Stimulated activated CD8-positive, alpha-beta memory T cell treated with anti-CD3 and anti-CD28 coated beads, Interleukin-12 subunit alpha, Interleukin-12 subunit beta, amount 100 ng/mL, for 24 hours (primary cell): ENCODE data around the gene DNAJA3.
A peak's percentile ranks its signal among the peaks of the same experiment; 100 is the strongest.
"Not testable (repeated sequence)": the region's sequence is repeated elsewhere in the genome, so short reads cannot be mapped to it uniquely, and the experiment has no call there.

Experiments
- DNase-seq: peaks from one replicate; pipeline ENCODE4 v3.0.0-alpha.2; 2020; ENCODE audit errors: extremely low read depth

Gene DNAJA3

DNA sequence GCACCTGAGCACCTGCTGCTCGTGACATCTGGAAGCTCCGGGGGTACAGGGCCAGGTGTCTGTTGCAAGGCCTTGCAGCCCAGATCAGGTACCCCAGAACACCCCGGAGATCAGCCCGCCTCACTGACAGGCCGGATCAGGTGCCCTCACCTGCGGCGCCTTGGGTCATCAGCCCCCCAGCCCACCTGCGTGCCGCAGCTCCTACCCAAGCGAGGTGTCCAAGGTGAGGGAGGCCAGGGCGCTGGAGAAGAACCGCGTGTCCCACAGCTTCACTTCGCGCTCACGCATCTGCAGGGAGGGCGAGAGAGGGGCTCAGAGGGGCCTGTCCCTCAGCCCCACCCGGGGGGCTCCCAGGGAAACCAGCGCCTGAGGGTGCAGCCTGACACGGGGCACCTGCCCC is 37.9 kb upstream of the DNAJA3 start:
- no peak for DNase-seq

DNA sequence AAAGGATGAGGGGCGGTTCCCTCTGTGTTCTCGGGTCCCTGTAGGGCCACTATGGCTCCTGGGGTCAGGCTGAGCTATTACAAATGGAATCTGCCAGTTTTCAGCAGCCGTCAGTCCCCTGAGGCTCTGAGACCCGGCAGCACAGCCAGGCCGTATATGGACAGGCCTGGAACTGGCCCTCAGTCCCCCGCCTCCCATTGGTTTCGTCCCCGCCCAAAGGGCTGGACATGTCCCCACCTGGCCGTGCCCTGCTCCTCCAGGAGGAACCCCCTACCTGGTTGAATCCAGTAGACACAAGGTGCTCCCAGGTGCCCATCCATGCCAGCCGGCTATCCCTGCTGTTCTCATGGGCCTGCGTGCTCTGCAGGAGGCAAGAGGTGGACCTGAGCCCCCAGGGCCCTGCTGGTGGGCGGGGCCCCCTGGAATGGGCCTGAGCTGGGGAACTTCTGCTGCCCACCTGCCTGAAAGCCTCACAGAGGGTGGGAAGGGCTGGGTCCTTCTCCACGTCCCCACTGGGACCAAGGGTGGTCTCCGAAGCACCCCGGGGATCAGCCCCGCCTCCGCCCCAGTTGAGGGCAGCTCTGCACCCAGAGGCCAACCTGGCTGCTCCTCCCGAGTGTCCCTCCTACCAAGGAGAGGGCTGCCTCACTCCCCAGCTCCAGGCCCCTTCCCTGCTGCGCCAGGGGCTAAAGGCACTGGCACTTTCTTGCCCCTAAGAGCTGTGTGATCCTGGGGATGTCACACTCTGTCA is 37.2 kb upstream of the DNAJA3 start:
- DNase-seq = no peak

DNA sequence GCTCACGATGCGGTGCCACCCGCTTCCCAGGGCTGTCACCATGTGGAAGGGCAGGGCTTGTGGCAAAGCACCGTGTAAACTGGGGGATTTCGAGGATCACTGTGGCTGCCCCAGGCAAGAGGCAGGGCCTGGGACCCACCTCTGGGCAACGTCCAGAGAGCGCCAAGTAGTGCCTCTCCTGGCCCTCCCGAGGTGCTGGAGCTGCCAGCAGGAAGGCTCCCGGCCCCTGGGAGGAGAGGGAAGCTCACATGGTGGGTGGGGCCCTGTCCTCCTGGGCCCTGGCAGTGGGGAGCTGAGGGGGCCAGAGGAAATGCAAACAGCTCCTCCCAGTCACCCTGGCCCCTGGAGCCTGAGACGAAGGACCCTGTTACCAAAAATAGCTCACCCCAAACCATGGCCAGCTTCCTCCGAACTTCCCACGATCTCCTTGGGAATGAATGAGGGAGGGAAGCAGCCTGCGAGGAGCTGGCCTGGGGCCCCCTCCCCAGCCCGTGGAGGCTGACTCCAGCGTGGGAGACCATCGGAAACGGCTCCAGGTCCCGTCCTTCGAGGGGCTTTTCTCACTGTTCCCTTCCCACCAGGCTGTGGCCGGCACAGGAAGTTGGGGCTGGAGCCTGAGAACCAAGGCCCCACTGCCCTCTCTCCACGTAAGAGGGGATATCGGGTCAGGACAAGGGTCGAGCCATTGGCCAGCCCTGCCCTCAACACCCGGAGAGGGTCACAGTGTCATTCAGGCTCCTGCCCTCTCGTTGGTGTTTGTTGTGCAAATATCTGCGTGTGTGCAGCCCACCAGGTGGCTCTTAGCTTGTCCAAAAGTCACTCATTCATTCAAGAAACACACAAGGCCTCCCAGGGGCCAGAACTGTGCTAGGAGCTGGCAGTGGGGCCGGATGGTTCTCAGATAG is 36.4 kb upstream of the DNAJA3 start:
- DNase-seq = no peak

DNA sequence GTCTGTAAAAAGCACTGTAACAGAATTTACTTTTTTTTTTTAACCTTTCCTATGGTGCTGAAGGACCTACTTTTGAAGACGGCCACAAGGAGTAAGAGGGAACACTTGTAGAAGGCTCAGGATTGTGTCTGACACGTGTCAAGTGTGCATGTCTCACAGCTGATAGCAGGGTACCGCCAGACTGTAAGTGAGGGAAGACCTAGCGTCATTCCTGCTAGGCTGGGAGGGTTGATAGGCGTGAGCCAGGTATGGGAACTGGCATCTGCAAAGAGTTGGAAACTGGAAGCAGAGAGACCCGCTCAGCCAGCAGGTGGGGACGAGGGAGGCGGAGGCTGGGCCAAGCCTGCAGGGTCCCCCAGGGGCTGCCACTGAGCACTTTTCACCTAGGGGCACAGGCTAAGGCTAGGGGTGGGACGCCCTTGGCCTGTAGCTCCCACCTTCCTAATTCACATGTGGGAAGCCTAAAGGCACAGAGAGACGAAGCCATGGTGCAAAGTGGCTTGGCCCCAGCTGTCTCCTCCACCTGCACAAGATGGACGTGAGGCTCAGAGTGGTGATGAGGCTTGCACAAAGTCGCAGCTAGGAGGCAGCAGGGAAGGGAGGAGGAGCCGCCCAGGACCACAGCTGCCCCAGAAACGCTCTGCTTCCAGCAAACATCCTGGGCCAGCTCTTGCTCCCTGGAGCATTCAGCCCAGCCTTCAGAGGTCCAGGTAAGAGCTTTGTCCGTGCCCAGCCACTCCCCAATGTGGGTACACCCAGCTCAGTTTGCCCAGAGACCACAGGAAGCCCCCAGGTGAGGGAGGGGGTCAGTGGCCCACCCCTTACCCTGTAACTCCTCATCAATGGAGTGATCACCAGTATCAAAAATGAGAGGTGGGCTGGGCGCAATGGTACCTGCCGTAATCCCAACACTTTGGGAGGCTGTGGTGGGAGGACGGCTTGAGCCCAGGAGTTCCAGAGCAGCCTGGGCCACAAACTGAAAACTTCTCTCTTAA is 35.1 kb upstream of the DNAJA3 start:
- no peak for DNase-seq

DNA sequence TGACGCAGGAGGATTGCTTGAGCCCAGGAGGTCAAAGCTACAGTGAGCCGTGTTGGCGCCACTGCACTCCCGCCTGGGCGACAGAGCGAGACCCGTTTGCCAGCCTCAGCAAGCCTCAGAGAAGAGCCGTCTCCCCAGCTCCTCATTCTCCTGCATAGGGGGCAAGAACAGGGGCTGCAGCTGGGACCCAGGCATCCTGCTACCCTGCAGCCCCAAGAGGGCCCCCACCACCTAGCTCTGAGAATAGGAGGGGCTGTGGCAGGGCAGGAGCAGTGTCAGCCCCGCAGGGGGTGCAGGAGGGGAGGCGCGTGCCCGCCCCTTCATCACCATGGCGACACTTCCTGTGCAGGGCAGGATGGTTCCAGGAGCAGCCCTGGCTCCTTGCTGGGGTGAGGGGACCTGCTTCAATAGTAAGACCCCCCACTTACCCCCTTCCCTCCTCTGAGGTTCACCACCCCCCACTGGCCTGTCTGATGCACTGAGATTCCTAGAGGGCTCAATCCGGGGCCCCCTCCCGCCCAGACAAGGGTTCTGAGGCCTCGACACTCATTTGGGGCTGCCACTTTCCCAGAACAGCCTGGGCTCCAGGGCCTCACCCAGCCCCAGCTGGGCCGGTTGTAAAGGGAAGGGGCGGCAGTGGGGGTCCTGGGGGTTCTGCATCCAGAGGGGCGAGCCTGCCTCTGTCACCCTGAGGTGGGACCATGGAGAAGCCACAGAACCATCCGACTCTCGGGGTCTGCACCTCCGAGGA is 33.9 kb upstream of the DNAJA3 start:
- DNase-seq = no peak

DNA sequence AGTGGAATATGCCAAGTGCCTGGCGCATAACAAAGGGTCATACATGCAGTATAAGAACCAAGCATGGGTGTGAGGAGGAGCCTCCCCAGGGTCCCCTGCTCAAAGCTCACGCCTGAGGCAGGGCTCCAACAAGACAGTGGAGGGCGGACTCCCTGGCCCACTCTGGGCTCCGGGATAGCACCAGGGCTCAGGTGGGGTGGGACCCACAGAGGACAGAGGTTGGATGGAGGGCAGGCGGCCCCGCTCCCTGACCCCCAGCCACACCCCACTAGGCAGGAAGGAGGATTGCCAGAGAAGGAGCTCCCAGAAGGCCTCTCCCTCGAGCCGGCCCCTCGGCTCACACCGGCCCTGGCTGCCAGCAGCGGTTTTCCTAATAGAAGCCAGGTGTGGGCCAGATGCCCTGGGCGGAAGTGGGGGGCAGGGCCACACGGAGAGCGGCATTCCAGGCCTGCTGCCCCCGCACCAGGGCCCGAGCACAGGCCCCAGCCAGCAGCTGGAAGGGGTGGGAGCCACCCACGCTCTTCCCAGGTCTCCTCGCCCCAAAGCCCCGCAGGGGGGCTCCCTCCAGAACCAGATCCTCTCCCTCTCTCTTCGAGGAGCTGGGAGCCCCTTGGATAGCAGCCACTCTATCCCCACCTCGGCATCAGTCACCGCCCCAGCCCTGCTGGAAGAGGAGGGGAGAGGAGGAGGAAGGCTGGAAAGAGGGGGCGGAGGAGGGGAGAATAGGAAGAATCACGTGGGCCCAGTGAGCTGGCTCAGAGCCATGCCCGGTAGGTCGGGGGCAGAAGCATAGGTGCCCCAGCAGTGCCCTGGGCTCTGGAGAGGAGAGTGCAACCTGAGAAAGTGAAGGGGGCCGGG is 33.1 kb upstream of the DNAJA3 start:
- no peak for DNase-seq

DNA sequence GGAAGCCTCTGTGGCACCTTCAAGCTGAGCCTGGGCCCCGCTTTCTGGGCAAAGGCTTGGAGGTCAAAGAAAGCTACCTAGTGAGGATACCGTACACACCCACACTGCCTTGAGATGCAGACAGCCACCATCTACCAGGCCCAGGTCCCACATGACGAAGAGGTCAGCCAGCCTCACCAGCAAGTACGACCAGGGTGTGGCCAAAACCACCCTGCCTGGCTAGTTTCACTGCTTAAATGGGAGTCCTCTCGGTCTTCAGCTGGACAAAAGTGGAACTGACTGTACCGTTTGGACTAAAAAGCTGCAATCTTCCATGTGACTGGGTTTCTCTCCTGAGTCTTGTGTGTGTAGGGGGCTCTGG is 32.4 kb upstream of the DNAJA3 start:
- DNase-seq = no peak

DNA sequence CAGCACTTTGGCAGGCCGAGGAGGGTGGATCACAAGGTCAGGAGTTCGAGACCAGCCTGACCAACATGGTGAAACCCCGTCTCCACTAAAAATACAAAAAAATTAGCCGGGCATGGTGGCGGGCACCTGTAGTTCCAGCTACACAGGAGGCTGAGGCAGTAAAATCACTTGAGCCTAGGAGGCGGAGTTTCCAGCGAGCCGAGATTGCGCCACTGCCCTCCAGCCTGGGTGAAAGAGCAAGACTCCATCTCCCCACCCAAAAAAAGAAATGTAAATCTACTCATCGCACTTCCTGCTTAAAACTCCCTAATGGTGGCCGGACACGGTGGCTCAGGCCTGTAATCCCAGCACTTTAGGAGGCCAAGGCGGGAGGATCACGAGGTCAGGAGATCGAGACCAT is 31.8 kb upstream of the DNAJA3 start:
- not testable (repeated sequence) for DNase-seq

DNA sequence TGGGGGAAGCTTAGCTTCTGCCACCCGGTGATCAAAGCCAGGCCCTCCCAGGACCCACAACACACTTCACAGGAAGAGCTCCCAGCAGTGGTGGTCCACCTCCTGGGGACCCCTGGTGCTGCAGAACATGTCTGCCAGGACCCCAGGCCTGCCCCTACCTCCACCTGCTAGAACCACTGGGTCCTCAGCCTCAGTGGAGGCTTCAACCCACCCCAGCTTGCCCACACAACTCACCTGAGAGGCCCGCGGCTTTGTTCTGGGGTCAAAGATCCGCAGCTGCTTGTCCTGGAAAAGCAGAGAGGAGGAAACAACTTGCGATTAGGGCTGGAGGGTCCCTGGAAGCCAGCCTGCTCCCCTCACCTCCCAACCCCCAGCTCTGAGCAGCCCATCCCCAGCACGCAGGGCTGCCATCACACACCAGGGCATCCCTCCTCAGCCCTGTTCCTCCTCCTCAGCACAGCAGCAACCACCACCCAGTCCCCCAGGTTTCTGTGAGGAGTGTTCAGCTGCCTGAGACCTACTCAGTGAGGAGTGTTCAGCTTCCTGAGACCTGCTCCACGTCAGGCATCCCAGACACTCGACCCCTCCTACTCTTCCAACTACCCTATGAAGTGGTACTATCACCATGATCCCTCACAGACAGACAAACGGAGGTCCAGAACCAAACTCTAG is 30.5 kb upstream of the DNAJA3 start:
- no peak for DNase-seq

DNA sequence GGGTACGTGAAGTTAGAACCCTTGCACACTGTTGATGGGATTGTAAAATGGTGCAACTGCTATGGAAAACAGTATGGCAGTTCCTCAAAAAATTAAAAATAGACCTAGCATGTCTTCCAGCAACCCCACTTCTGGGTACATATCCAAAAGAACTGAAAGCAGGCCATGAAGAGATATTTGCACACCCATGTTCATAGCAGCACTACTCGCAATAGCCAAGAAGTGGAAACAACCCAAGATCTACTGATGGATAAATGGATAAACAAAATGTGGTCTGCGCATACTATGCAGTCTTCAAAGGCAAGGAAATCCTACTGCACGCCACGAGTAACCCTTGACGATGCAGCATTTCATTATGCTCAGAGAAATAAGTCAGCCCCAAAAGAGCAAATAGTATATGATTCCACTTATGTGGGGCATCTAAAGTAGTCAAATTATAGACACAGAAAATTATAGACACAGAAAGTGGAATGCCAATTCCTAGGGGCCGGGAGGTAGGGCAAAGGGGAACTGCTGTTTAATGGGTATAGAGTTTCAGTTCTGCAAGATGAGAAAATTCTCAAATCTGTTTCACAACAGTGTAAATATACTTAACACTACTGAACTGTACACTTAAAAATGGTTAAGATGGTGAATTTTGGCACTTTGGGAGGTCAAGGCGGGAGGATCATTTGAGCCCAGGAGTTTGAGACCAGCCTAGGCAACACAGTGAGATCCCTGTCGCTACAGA is 26.5 kb upstream of the DNAJA3 start:
- DNase-seq = no peak

DNA sequence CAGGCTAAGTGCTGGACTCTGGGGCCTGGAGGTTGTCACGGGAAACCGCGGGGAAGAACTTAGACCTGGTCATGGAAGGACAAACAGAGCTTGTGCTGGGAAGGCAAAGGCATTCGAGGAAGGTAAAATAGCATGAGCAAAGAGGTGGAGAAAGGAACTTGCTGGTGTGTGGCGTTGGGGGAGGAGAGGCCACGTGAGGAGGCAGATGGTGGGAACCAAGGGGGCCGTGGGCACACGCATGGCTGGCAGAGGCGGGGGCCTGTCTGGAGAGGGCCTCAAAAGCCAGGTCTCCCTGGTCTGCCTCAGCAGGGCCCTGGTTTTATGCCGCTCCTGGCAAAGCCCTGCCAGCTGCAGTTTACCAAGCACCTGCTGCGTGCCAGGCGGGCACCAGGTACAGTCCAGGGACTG is 24.6 kb upstream of the DNAJA3 start:
- DNase-seq = no peak

DNA sequence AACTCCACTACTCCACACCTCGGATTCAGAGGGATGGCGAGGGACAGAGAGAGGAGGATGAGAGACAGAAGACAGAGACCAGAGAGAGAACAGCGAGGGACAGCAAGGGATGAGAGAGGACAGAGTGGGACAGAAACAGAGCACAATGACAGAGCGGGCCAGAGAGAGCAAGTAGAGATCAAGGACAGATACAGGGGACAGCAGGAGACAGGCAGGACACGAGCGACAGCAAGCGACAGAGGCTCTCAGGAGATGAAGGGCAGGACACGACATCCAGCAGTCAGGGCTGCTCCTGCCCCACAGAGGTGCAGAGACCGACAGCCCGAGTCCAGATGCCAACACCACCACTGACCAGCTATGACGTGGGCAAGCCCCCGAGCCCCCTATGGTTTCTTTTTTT is 24.2 kb upstream of the DNAJA3 start:
- DNase-seq = no peak

DNA sequence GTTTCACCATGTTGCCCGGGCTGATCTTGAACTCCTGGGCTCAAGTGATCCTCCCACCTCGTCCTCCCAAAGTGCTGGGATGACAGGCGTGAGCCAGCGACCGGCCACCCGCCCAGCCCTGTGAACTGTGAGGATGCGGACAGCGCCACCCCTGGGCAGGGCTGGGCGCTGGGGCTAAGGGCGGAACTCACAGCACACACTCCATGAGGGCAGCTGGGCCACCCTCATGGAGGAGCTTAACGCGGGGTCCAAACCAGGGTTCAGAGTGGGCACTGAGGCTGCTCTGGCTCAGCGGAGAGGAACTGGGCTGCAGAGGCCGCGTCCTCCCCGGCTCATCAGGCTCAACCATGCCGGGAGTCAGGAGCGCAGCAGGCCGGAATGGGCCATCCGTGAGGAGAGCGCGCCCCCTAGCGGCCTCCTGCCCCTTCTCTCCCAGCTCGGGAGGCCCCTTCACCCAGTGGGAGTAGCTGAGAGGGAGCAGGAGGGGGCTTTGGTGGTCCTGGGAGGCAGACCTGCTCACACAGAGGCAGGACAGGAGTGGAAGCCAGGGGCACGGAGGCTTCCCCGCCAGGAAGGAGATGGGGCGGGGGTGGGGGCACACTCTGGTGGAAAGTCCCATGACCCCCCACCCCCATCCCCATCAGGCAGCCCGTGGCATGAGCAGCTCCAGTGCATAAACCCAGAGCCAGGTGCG is 23.1 kb upstream of the DNAJA3 start:
- DNase-seq = peak; percentile 28

DNA sequence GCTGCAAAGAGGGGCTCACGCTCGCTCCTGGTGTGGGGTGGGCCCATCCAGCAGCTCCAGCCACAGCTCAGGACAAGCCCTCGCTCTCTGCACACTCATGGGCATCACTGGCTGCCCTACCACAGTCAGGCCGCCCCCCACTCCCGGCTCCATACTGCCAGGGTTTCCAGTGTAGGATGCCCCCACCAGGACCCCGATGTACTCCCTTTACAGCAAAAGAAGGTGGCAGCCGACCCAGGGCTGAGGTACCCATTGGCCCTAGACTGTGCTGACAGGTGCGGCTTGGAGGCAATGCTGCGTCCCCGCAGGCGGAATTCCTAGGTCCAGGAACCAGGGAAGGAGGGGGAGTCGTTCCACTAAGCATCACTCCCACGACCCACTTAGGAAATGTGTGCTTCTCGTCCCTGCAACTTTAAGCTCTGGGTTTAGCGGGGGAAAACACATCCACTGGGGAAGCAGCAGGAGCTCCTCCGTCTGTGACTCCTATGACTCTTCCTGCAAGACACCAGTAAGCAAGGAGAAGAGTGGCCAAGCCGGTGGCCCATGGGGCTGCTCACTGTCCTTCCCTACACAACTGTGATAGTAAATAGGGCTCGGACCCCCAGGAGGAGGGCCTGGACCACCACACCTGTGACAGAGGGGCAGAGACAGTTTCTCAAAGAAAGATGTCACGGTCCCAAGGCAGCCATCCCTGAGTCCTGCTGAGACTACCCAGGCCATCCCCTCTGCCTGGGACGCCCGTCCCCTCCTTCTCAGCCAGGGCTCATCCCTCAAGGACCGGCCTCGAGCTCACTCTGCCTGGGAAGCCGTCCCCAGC is 22.3 kb upstream of the DNAJA3 start:
- no peak for DNase-seq

DNA sequence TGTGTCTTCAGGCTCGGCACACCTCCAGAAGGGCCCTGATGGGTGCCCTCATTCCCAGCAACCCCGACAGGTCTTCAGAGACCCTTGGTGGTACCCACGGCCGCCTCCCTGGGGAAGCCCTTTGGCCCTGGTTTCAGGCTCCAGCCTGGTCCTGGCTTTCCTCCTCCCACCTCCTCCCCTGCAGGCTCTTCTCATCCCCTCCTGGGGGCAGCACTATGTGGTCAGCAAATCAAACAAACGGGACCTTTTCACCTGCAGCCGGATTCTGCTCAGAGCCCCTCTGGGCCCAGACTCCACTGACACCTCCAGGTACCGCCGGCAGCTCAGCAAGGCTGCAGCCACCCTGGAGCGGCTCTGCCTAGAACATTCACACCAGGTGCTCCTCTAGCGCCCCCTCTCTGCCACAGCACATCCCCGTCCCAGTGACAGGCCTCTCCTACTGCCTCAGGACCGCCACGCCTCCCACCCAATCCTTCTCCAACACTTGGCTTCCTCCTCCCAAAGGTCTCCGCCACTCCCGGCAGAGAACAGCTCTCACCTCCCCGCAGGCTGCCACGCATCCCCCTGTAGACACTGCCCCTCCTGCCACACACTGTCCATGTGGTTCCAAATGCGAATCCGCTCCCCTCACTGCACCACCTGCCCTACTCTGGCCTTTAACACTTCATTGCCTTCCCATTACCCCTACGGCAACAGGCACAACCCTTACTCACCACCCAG is 21.3 kb upstream of the DNAJA3 start:
- DNase-seq = no peak

DNA sequence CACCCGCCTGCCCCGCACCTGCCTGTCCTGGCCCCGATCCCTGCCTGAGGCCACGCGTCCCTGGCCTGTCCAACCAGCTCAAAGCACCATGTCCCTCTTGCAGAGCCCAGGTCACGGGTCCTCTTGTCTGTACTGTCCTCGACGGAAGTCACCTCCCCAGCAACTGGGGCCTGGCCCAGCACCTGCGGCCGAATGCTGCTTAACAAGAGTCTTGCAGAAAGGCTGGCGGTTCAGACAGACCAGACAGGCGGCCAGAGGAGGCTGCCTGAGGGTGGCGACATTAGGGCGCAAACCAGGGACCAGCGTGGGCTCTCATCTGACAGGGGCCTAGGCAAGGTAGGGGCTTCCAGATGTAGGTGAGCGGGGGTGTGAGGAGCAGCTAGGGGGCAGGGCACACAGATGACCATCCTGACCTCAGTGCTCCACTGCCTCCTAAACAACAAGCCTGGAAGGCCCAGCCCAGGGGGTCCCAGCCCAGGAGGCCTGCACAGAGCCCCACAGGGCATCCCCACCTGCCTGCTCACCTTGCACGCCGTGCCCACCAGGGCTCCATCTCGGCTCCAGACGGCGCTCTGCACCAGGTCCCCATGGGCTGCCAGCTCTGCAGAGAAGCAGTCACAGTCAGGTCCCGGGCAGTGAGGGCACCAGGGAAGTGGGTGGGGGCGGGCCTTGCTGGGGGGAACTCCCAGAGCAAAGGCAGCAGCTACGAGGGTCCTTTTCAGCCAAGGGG is 20.5 kb upstream of the DNAJA3 start:
- no peak for DNase-seq
